SIG-M5 treated with dmso at 0.1 percent for 504 hours (cell line): ENCODE measurements around the gene PLPP3.

Experiments
- DNase-seq: peaks from one replicate; lab custom pipeline; 2025; ENCODE audit not compliant: unreplicated experiment; lab: John Stamatoyannopoulos, UW

Gene PLPP3

DNA sequence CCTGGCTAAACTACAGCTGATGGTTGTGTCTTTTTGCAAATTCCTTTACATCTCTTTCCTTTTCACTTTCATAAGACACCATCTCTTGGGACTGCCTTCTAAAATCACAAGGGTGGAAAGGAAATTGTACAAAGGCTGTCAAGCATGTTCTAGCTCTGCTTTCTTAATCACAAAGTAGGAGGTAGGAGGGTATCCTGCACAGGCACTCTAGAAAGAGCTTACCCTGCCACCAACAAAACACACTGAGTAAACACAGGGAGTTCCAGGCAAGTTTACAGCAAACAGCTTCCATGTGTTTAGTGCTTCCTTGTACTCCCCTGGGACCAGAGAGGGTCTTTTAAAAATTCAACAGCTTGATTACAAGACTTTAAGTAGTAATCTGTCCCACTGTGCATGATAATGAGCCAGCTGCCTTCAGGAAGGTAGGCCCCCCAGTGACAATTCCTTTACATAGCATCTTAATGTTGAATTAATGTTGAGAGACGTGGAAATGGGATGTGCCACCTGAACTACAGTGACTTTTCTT is 2.4 kb downstream of the PLPP3 start:
- DNase-seq: no peak

DNA sequence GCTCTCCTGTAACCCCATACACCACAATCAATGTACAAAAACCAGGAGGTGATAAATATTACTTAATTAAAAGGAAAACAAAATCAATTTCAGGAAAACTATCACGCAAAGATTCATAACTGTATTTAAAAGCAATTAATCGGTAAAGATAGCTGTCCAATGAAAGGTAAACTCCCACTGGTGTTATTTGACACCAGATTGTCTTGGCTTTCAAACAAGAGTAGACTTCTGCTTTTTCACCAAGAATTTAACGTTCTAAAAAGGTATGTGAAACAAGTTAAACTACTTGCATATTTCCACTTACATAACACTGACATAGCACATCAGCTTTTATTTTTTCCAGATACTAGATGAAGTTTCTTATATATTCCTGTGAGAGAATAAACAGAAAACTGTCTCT is 3.5 kb downstream of the PLPP3 start:
- no peak for DNase-seq

GRCh38 chr1:56574794-56575193 is 4.6 kb downstream of the PLPP3 start:
- DNase-seq: no peak

GRCh38 chr1:56573311-56573710 is 6.1 kb downstream of the PLPP3 start:
- DNase-seq: no peak

GRCh38 chr1:56572334-56573050 is 6.9 kb downstream of the PLPP3 start:
- DNase-seq: no peak

GRCh38 chr1:56571448-56571847 is 7.9 kb downstream of the PLPP3 start:
- DNase-seq: no peak

DNA sequence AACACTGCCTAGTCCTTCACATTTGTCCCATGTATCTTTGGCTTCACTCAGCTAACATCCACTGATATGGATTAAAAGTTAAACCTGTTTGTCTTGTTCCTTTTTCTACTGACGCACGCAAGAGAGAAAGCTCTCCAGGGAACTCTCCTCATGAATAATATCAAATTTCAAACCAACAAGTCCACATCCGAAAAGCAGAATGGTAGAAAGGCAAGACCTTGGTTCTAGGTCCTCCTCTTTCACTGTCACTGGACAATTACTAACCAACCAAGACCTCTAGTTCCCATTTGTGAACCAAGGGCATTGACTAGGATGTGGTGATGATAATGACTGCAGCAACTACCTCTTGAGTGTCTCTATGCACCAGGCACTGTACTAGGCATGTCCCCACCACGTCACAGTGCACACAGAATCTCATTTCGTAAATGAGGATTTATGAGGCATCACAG is 8.4 kb downstream of the PLPP3 start:
- DNase-seq: peak; percentile 45

DNA sequence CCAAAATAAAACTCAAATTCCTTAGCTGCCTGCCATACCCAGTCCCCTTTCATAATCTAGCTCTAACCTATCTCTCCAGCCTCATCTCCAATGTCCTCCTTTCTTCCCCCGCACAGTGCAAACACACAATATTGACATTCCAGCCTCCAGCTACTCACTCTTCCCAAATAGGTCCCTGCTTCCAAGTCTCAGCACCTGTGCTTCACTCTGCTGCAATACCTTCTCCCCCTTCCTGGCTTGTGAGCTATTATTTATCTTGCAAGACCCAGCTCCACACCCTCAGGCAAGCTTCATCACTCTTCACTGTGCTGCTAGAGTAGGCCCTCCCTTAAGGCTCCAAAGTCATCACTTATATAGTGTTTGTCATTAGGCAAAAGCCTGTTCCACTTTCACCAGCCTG is 9.7 kb downstream of the PLPP3 start:
- DNase-seq: peak; percentile 24

DNA sequence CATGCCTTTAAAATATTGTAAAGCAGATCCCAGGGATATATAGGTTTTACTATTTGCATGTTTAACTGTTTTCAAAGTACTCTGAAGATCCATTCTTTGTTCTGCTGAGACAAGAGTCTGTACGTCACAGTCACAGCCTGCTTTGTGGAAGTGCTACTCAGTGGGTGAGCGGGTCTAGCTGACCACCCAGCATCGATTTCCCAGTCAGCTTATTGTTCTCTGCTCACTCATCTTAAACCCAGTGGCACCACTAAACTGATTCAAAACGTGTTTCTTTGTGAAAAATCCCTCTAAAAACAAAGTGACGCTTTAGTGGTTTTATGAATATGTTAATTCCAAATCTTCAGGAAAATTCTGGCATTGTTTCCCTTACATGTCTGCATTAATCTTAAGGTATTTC is 12.4 kb downstream of the PLPP3 start:
- DNase-seq: no peak

DNA sequence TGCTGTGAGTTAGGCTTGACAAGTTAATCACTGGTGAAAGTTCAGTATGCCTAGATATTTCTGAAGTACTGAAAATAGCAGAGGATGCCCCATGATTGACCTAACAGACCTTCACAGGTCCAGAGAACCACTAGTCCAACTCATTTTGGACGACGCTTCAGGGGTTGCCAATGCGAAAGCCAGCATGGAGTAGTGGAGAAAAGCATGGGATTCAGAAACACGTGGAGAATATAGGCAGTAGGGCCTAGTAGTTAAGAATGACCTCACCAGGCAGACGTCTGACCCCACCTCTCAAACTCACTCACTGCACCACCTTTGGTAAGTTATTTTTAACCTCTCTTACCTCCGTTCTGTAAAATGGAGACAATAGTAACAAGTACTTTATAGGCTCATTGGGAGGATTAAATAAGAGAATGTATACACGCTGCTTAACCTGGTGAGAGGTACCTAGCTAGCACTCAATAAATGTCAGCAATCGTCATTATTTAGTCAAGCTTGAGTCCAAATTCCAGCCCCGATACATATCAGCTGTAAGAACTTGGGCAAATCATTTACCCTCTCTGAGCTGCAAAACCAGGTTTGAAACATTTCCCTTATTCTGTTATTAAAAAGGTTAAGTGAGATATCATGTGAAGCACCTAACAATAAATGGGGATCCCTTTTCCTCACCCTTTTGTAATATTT is 13.2 kb downstream of the PLPP3 start:
- no peak for DNase-seq

GRCh38 chr1:56564615-56565014 is 14.7 kb downstream of the PLPP3 start:
- no peak for DNase-seq

GRCh38 chr1:56563568-56563967 is 15.8 kb downstream of the PLPP3 start:
- DNase-seq: no peak

DNA sequence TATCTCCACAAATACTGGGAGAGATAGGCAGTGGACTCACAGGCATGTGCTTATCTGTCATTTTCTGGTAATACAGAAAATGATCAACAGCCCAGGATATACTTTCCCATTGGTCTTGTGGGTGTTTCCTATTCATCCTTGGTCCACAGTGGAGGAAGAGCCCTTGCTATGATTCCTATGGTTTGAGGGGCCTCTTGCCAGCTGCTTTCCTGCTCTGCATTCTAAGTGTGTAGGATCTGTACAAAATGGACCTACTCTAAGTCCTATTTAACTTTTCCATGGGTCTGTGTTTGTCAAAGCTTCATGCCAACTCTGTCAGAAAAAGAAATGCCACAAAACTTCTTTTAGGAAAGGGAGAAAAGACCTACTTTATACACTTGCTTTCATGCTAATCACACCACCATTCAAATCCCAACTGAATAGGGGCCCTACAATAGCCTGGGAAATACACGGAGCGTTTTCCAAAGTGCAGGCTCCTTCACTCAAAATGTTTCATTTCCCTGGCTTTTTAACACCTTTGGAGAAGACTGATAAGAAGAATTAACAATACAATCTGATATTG is 16.4 kb downstream of the PLPP3 start:
- no peak for DNase-seq

DNA sequence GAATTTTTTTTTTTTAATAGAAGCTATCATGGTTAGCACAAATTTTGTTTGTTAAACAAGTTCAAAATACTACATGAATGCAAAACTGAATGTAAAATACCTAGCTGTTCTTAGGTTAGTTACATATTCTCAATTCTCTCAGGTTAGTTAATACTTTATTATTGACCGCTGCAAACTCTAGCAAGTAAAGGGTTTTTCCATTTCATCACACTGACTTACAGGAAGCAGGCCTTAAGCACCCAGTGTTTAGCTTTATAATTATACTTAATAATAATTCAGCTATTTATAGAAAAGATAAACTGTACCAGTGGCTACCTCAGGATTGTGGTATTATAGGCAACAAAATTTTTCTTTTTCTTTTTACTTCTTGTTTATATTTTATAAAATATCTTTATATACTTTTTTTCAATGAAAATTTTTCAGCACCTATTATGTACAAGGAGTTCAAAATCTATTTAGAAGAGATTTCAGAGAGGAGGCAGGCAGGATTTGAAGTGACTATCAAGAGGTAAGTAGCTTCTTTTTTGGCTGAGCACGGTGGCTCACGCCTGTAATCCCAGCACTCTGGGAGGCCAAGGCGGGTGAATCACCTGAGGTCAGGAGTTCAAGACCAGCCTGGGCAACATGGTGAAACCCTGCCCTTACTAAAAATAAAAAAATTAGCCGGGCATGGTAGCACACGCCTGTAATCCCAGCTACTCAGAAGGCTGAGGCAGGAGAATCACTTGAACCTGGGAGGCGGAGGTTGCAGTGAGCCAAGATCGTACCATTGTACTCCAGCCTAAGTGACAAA is 17.9 kb downstream of the PLPP3 start:
- no peak for DNase-seq

DNA sequence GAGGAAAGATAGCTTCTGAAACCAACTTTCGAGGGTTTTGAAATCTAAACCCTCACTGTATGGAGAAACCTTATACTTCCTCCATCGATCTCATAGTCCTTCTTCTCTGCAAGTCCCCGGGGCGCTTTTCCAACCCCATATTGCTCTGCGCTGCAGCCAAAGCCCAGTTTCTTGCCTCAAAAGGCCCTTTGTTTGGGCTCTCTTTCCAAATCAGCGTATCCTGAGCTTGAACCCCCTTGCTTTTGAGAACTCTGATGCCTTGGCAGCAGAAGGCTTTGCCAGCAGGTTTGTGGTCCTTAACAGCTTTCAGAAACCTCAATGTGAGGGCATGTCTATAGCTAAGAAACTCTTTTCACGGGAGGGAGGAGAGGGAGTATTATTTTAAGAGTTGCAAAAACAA is 21.6 kb downstream of the PLPP3 start:
- no peak for DNase-seq

- no peak for DNase-seq
These were observed 23.9 kb downstream of the PLPP3 start for GRCh38 chr1:56555448-56555847.

- DNase-seq: no peak
These were observed 26.3 kb downstream of the PLPP3 start for GRCh38 chr1:56553046-56553445.

DNA sequence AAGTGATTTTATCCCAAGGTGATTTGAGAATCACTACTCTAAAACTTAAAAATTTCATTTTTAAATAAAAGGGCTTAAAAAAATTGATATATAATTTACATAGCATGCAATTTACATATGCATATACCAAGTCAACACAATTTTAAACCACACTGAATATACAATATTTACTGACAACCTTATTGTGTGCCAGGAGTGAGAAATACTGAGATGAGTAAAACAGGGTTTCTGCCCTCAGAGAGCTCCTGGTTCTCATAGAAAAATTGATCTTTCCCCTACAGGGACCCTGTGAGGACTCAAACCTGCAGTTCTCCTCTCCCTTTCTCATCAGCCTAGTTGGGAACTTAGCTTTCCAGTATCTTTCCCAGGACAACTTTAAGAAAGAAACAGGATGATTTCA is 27.0 kb downstream of the PLPP3 start:
- DNase-seq: no peak

DNA sequence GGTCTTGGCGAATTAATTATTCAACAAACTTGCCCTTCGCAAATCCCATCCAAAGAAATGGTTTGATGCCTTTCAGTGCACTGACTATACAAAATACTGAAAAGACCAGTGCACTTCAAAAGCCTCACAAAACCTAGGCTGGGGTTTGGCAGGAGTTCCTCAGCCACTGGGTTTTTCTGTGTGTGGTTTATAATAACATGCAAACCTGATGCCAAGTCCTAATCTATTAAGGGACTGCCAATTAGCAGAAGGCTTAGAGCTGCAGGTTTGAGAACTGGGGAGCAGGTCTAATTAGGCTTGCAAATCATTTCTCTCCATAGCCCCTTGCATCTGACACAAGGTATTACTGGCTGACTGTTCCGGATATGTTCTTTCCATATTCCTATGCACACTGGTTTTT is 27.7 kb downstream of the PLPP3 start:
- no peak for DNase-seq

GRCh38 chr1:56550859-56551188 is 28.5 kb downstream of the PLPP3 start:
- DNase-seq: no peak

- DNase-seq: no peak
These were observed 29.1 kb downstream of the PLPP3 start for GRCh38 chr1:56550138-56550858.
